Measurements from ENCODE around the gene MDM4.

MDM4 gene

DNA sequence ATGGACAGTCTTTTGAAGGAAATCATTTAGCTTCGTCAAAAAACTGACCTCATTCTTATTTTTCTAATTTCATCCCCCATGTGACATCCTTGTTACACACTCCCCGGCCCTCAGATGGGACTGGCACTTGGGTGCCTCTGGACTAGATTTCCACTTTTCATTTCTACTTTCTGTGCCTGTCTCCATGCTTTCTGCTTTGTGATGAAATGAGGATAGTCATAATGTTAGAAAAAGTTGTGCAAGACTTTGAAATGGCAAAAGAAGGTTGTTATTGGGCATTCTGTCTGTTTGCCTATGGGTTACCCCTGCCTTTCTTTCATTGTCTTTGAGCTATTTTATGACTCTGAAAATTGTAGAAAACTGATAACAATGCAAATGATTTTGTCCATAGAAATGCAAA is 54.9 kb downstream of the MDM4 start:
- TF ChIP-seq, protein P1, sequence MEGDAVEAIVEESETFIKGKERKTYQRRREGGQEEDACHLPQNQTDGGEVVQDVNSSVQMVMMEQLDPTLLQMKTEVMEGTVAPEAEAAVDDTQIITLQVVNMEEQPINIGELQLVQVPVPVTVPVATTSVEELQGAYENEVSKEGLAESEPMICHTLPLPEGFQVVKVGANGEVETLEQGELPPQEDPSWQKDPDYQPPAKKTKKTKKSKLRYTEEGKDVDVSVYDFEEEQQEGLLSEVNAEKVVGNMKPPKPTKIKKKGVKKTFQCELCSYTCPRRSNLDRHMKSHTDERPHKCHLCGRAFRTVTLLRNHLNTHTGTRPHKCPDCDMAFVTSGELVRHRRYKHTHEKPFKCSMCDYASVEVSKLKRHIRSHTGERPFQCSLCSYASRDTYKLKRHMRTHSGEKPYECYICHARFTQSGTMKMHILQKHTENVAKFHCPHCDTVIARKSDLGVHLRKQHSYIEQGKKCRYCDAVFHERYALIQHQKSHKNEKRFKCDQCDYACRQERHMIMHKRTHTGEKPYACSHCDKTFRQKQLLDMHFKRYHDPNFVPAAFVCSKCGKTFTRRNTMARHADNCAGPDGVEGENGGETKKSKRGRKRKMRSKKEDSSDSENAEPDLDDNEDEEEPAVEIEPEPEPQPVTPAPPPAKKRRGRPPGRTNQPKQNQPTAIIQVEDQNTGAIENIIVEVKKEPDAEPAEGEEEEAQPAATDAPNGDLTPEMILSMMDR (IDR thresholded peaks at IDR 0.05; ENCODE audit: extremely low read depth, insufficient read depth, missing control alignments): no peak

DNA sequence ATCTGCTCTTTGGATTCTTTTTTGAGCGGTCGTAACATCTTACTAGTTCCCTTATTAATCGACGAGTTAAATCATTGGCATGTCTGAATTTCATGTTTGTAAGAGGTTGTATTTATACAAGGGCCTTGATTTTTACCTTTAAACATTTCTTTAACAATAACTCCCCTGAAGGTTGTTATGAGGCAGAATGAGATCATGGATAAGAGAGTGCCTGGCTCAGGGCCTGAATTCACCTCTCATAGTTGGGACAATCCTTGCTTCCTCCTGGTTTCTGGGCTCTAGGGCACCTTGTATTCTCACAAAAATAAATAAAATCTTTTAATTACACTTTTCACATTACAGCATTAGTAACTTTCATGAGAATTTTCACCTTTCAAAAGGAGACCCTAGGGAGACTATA is 55.4 kb downstream of the MDM4 start:
- no peak for DNase-seq (ENCODE audit: low spot score)
- TF ChIP-seq, protein P1 (IDR thresholded peaks at IDR 0.05; ENCODE audit: extremely low read depth, insufficient read depth, missing control alignments): no peak
- in situ Hi-C loops (cut with MboI; ENCODE audit: low pct_unique_long_range_greater_than_20kb, low sequenced_read_pairs, unreplicated experiment): no loop called here

More for the DNA sequence above, 54.9 kb downstream of the MDM4 start:
- in situ Hi-C loops (cut with MboI; ENCODE audit: low pct_unique_long_range_greater_than_20kb, low sequenced_read_pairs, unreplicated experiment): no loop called here
- DNase-seq (ENCODE audit: low spot score): no peak

DNA sequence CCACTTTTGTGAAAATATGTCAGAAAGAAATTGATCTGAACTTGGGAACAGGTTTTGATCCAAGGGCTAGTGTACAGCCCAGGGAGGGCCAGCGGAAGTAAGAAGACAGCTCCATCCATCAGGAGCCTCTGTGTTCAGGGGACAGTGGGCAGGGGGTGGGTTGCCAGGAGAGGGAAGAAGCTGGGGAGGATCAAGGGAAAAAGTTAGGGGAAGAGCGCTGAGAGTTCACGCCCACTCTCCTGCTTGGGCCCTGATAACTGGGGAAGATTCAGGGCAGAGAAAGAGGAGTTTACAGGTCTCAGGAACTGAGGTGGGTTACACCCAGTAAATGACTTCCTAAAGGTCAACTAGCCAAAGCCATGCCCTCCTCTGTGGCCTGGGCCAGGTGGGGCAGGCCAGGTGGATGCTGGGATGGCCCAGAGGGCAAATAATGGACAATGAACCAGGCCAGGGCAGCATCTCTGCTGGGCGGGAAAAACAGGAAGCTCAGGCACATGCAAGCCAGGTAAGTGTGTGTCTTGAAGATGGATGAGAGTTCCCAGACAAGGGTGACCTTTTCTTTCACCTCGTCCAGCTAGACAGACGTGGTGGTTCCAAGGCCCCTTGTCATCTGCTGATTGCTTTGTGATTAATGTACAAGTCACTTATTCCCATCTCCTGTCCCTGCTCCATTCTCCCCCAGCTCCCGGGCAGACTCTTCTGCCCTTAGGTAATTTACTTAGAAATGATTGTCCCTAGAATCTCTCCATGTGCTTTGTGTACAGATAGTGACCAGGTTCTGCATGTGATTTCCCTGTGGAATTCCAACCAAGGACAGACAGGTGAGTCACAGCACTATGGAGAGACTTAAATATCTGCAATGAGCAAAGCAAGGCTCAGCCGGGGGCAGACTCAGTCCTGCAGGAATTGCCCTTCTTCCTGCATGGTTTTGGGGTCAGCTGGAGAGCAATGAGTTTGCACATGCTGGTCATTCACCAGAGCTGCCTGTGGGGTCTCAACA is 57.0 kb downstream of the MDM4 start:
- TF ChIP-seq, protein P1 (IDR thresholded peaks at IDR 0.05; ENCODE audit: extremely low read depth, insufficient read depth, missing control alignments): no peak
- in situ Hi-C loops (cut with MboI; ENCODE audit: low pct_unique_long_range_greater_than_20kb, low sequenced_read_pairs, unreplicated experiment): no loop called here
- no peak for DNase-seq (ENCODE audit: low spot score)

DNA sequence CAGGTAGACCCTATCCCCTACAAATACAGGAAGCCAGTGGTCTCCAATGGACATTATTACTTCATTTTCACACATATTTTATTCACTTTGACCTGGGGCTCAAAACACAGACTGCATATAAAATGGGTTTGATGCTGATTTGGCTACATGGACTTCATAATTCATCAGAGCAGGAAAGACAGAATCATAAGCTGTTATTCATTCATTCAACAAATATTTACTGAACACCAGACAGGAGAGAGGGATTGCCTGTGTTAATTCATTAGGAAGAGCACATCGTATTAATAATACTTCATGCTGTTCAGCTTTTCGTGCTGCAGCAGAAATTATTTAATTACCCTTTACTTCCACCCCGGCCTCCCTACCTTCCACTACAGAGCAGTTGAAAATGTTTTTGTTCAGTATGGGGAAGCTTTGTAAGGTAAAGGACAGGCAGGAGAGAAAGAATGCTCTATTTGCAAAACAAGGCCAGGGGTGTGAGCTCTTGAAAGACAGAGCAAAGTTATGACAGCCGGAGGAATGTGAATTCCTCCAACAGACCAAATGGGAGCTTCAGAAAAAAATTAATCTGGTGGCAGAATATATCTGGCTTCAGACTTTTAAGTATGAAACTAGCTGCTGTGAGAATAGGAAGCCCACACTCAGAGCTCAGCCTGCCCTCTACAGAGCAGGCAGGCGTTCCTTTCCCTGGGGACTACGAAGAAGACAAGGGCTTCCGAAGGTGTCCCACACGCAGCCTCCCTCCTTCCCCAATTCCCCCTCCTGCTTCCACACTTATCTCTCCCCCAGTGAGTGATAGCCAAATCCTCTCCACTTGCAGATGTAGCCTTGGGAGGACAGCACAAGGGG is 58.0 kb downstream of the MDM4 start:
- TF ChIP-seq, protein P1 (IDR thresholded peaks at IDR 0.05; ENCODE audit: extremely low read depth, insufficient read depth, missing control alignments): no peak
- no peak for DNase-seq (ENCODE audit: low spot score)
- in situ Hi-C loops (cut with MboI; ENCODE audit: low pct_unique_long_range_greater_than_20kb, low sequenced_read_pairs, unreplicated experiment): no loop called here

DNA sequence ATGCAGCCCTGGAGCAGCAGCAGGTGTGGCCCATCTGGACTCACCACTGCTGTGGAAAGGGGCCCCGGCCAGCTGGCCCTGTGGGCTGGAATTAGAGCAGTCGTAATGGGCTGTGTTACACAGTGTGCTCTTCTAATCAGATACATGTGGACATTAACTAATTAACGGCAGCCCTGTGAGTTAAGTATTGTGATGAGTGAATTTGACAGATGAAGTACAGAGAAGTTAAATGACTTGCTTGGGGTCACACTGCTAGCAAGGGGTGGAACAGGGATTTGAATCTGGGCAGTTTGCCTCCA is 58.6 kb downstream of the MDM4 start:
- DNase-seq (ENCODE audit: low spot score): no peak
- in situ Hi-C loops (cut with MboI; ENCODE audit: low pct_unique_long_range_greater_than_20kb, low sequenced_read_pairs, unreplicated experiment): no loop called here
- TF ChIP-seq, protein P1 (IDR thresholded peaks at IDR 0.05; ENCODE audit: extremely low read depth, insufficient read depth, missing control alignments): no peak

All from GM13977 (cell line).